Large intestine (tissue), 3 donors: ENCODE results near the gene NHS. TPM values are rescaled to one million over a fixed set of nuclear protein-coding genes. Genes with fewer than 3 reads are reported as not detected.

Experiments used
- DNase-seq, 2 donors: peaks; one replicate each; pipeline versions ENCODE4 v3.0.0 to v3.0.0-alpha.2; 2013
- H3K27ac ChIP-seq: one replicate; pipeline ENCODE4 v1.5.1; 2013; ENCODE audit warnings: low read length
- H3K27me3 ChIP-seq: 2 replicates; pipeline ENCODE4 v1.6.1; 2013; ENCODE audit warnings: low read length; ENCODE audit not compliant: control insufficient read depth, insufficient read depth
- H3K36me3 ChIP-seq: 2 replicates; pipeline ENCODE4 v1.6.1; 2013; ENCODE audit warnings: low read length; ENCODE audit not compliant: control insufficient read depth, insufficient read depth
- H3K4me1 ChIP-seq: one replicate; pipeline ENCODE4 v1.6.1; 2013; ENCODE audit warnings: low read length; ENCODE audit not compliant: control insufficient read depth, insufficient read depth
- H3K4me3 ChIP-seq: one replicate; pipeline ENCODE4 v1.5.1; 2013; ENCODE audit warnings: low read length
- H3K9me3 ChIP-seq: one replicate; pipeline ENCODE4 v1.6.1; 2013; ENCODE audit warnings: mild to moderate bottlenecking, low read depth, low read length, moderate library complexity; ENCODE audit not compliant: control insufficient read depth
- WGBS: methylation state at CpG from one replicate; pipeline ENCODE4 v1.1.5; 2013; ENCODE audit warnings: low lambda C conversion rate; ENCODE audit not compliant: insufficient coverage; 5-methylcytosine and 5-hydroxymethylcytosine counted together
- polyA plus RNA-seq: library from polyadenylated mRNA; unstranded; fragments of 120-200 nt; gene quantifications from one replicate; pipeline ENCODE4 v1.2.1, GENCODE V29; 2013

Gene NHS
- polyA plus RNA-seq, 1 donor, result 6.6 TPM

- Histone ChIP-seq H3K9me3 (no peaks in the 10 kb centered on the region), H3K27ac (no peak overlapping the region), H3K36me3 (no peaks in the 10 kb centered on the region), H3K4me3 (no peak overlapping the region), H3K4me1 (no peaks in the 10 kb centered on the region), H3K27me3 (no peaks in the 10 kb centered on the region)
- WGBS, result no CpG with 5 or more reads among the region's 2 CpGs
- DNase-seq, result no peak
These were observed 90.2 kb downstream of the NHS start for GRCh38 chrX:17465201-17465600.

- Histone ChIP-seq H3K9me3 (no peaks in the 10 kb centered on the region), H3K27me3 (no peaks in the 10 kb centered on the region), H3K4me1 (no peaks in the 10 kb centered on the region), H3K27ac (no peak overlapping the region), H3K4me3 (no peak overlapping the region), H3K36me3 (no peaks in the 10 kb centered on the region)
- DNase-seq, result no peak
- no CpG with 5 or more reads among the region's 4 CpGs for WGBS
These were observed 90.8 kb downstream of the NHS start for GRCh38 chrX:17465802-17466201.

GRCh38 chrX:17470136-17470535 is 95.1 kb downstream of the NHS start:
- Histone ChIP-seq H3K27ac (no peak overlapping the region), H3K9me3 (no peaks in the 10 kb centered on the region), H3K4me1 (peaks cover 2% of the 10 kb centered on the region), H3K36me3 (no peaks in the 10 kb centered on the region), H3K27me3 (no peaks in the 10 kb centered on the region), H3K4me3 (no peak overlapping the region)
- DNase-seq, result no peak
- WGBS, result no CpG with 5 or more reads among the region's 6 CpGs

- Histone ChIP-seq H3K9me3 (no peaks in the 10 kb centered on the region), H3K27me3 (no peaks in the 10 kb centered on the region), H3K4me3 (no peak overlapping the region), H3K27ac (no peak overlapping the region), H3K36me3 (no peaks in the 10 kb centered on the region), H3K4me1 (peaks cover 2% of the 10 kb centered on the region)
- WGBS, result 67% methylated on average over 1 of the region's 2 CpGs
- DNase-seq, result no peak
These were observed 96.1 kb downstream of the NHS start for GRCh38 chrX:17471121-17471520.

- no peak for DNase-seq
- Histone ChIP-seq H3K27me3 (no peaks in the 10 kb centered on the region), H3K9me3 (no peaks in the 10 kb centered on the region), H3K4me1 (peaks cover 2% of the 10 kb centered on the region), H3K36me3 (no peaks in the 10 kb centered on the region), H3K27ac (no peak overlapping the region), H3K4me3 (no peak overlapping the region)
- WGBS, result no CpG with 5 or more reads among the region's 3 CpGs
These were observed 96.9 kb downstream of the NHS start for GRCh38 chrX:17471861-17472260.

- H3K4me1 ChIP-seq, result peaks cover 2% of the 10 kb centered on the region
- H3K27me3 ChIP-seq, result no peaks in the 10 kb centered on the region
- H3K27ac ChIP-seq, result no peak overlapping the region
- no peaks in the 10 kb centered on the region for H3K36me3 ChIP-seq
- no peak overlapping the region for H3K4me3 ChIP-seq
- peak in 1 of 2 donors; percentile 26 for DNase-seq
- WGBS, result no CpG with 5 or more reads among the region's 1 CpG
- H3K9me3 ChIP-seq, result no peaks in the 10 kb centered on the region
These were observed 97.4 kb downstream of the NHS start for GRCh38 chrX:17472424-17472823.

- Histone ChIP-seq H3K27me3 (no peaks in the 10 kb centered on the region), H3K4me3 (no peak overlapping the region)
- no peak for DNase-seq
These were observed 98.0 kb downstream of the NHS start for GRCh38 chrX:17473021-17473420.

GRCh38 chrX:17474892-17475291 is 99.9 kb downstream of the NHS start:
- no peak for DNase-seq
- H3K27ac ChIP-seq, result no peak overlapping the region
- H3K27me3 ChIP-seq, result no peaks in the 10 kb centered on the region
- H3K9me3 ChIP-seq, result no peaks in the 10 kb centered on the region
- H3K36me3 ChIP-seq, result no peaks in the 10 kb centered on the region
- H3K4me1 ChIP-seq, result peaks cover 2% of the 10 kb centered on the region
- no peak overlapping the region for H3K4me3 ChIP-seq
- WGBS, result no CpG with 5 or more reads among the region's 2 CpGs

More at GRCh38 chrX:17473021-17473420, 98.0 kb downstream of the NHS start:
- no CpG with 5 or more reads among the region's 2 CpGs for WGBS
- Histone ChIP-seq H3K4me1 (peaks cover 2% of the 10 kb centered on the region), H3K36me3 (no peaks in the 10 kb centered on the region), H3K9me3 (no peaks in the 10 kb centered on the region), H3K27ac (no peak overlapping the region)

GRCh38 chrX:17475449-17476217 is 100.6 kb downstream of the NHS start:
- no peaks in the 10 kb centered on the region for H3K27me3 ChIP-seq
- H3K4me1 ChIP-seq, result peaks cover 2% of the 10 kb centered on the region
- no CpG with 5 or more reads among the region's 6 CpGs for WGBS
- H3K9me3 ChIP-seq, result no peaks in the 10 kb centered on the region
- DNase-seq, result no peak
- no peak overlapping the region for H3K4me3 ChIP-seq
- no peaks in the 10 kb centered on the region for H3K36me3 ChIP-seq
- no peak overlapping the region for H3K27ac ChIP-seq

GRCh38 chrX:17476411-17476810 is 101.4 kb downstream of the NHS start:
- Histone ChIP-seq H3K27ac (no peak overlapping the region), H3K36me3 (no peaks in the 10 kb centered on the region), H3K4me1 (peaks cover 2% of the 10 kb centered on the region), H3K27me3 (no peaks in the 10 kb centered on the region), H3K4me3 (no peak overlapping the region), H3K9me3 (no peaks in the 10 kb centered on the region)
- no peak for DNase-seq
- no CpG with 5 or more reads among the region's 2 CpGs for WGBS

- 63% methylated on average over 2 of the region's 4 CpGs for WGBS
- H3K9me3 ChIP-seq, result no peaks in the 10 kb centered on the region
- no peak for DNase-seq
These were observed 106.1 kb downstream of the NHS start for GRCh38 chrX:17481086-17481485.

More at GRCh38 chrX:17481086-17481485, 106.1 kb downstream of the NHS start:
- no peaks in the 10 kb centered on the region for H3K4me1 ChIP-seq
- no peak overlapping the region for H3K4me3 ChIP-seq
- H3K36me3 ChIP-seq, result no peaks in the 10 kb centered on the region
- no peak overlapping the region for H3K27ac ChIP-seq
- no peaks in the 10 kb centered on the region for H3K27me3 ChIP-seq
